ENCODE measurements around the gene MAB21L4.

Gene MAB21L4

GRCh38 chr2:240918258-240919091 is 22.5 kb upstream of the MAB21L4 start:
- TF ChIP-seq ZFX (IDR thresholded peaks at IDR 0.05) = no peak
- TF ChIP-seq CTCF (conservative IDR thresholded peaks at IDR 0.05) = no peak

GRCh38 chr2:240917684-240918257 is 21.8 kb upstream of the MAB21L4 start:
- TF ChIP-seq ZFX (IDR thresholded peaks at IDR 0.05) (no peak), CTCF (conservative IDR thresholded peaks at IDR 0.05) (no peak)
- H3K27ac ChIP-seq = no peak overlapping the region

More at GRCh38 chr2:240918258-240919091, 22.5 kb upstream of the MAB21L4 start:
- no peak overlapping the region for H3K27ac ChIP-seq

GRCh38 chr2:240917009-240917683 is 21.2 kb upstream of the MAB21L4 start:
- H3K27ac ChIP-seq = no peak overlapping the region
- TF ChIP-seq ZFX (IDR thresholded peaks at IDR 0.05) = no peak
- TF ChIP-seq CTCF (conservative IDR thresholded peaks at IDR 0.05) = no peak

- no peak overlapping the region for H3K27ac ChIP-seq
- TF ChIP-seq ZFX (IDR thresholded peaks at IDR 0.05) (no peak), CTCF (conservative IDR thresholded peaks at IDR 0.05) (no peak)
Observed at GRCh38 chr2:240916571-240917008, 20.6 kb upstream of the MAB21L4 start.

- H3K27ac ChIP-seq = no peak overlapping the region
- TF ChIP-seq ZFX (IDR thresholded peaks at IDR 0.05) (no peak), CTCF (conservative IDR thresholded peaks at IDR 0.05) (no peak)
Observed at GRCh38 chr2:240915526-240916341, 19.8 kb upstream of the MAB21L4 start.

GRCh38 chr2:240914645-240915525 is 18.9 kb upstream of the MAB21L4 start:
- H3K27ac ChIP-seq = no peak overlapping the region
- peak; percentile 71 for TF ChIP-seq CTCF (conservative IDR thresholded peaks at IDR 0.05)
- TF ChIP-seq ZFX (IDR thresholded peaks at IDR 0.05) = no peak

All from C4-2B (cell line).